Peyer's patch (tissue), 4 donors: ENCODE results near the gene ATL1. TPM values are rescaled to one million over a fixed set of nuclear protein-coding genes. Genes with fewer than 3 reads are reported as not detected.
"Not testable (repeated sequence)": the region's sequence is repeated elsewhere in the genome, so short reads cannot be mapped to it uniquely, and the experiment has no call there.

Source experiments
- DNase-seq, 3 donors: peaks; one replicate each; pipeline ENCODE4 v3.0.0-alpha.2; 2017 to 2019
- H3K27ac ChIP-seq, 4 donors: fragments of 200-600 bp; sonication (generic); one replicate each; pipeline ENCODE4 v1.5.1; 2016 to 2019
- H3K27me3 ChIP-seq, 2 donors: fragments of 200-600 bp; sonication (generic); one replicate each; pipeline ENCODE4 v1.5.1; 2019
- H3K36me3 ChIP-seq, 3 donors: fragments of 200-600 bp; sonication (generic); one replicate each; pipeline ENCODE4 v1.5.1; 2016 to 2019
- H3K4me1 ChIP-seq, 4 donors: fragments of 200-600 bp; sonication (generic); one replicate each; pipeline ENCODE4 v1.5.1; 2016 to 2019
- H3K4me3 ChIP-seq, 4 donors: fragments of 200-600 bp; sonication (generic); 1 replicate in 3 of 4; 2 replicates in 1 of 4; pipeline ENCODE4 v1.5.1; 2016 to 2019; ENCODE audit warnings: mild to moderate bottlenecking in 1 of 4
- H3K9me3 ChIP-seq, 4 donors: fragments of 200-600 bp; sonication (generic); one replicate each; pipeline ENCODE4 v1.5.1; 2016 to 2019; ENCODE audit warnings: mild to moderate bottlenecking in 1 of 4
- CTCF ChIP-seq, 6 experiments: fragments of 450-650 bp in 4 of 6; fragments of 200-600 bp in 2 of 6; sonication (generic) in 1 of 6; IDR thresholded peaks; one replicate each; pipeline ENCODE4 v1.5.1; 2017 to 2019; ENCODE audit warnings: antibody characterized with exemption in 6 of 6, mild to moderate bottlenecking in 3 of 6, moderate library complexity in 1 of 6
- POLR2A ChIP-seq, 2 donors: fragments of 450-650 bp; IDR thresholded peaks; one replicate each; pipeline ENCODE4 v1.5.1; 2017; ENCODE audit warnings: antibody characterized with exemption in 2 of 2, mild to moderate bottlenecking in 2 of 2, moderate library complexity in 2 of 2
- total RNA-seq, 4 donors: library from RNA; depleted of rRNA; stranded (reverse); fragments of >200 nt; gene quantifications; one replicate each; pipeline ENCODE4 v1.1.0, GENCODE V29; 2016

ATL1 gene
- total RNA-seq, 4 donors from 2014 or later = 6.6 to 9.5 (median 8.5) TPM

GRCh38 chr14:50658203-50658602, 98.3 kb downstream of the ATL1 start:
- Histone ChIP-seq H3K9me3 (no peaks in the 10 kb centered on the region), H3K27me3 (no peaks in the 10 kb centered on the region), H3K4me3 (no peak overlapping the region), H3K4me1 (no peaks in the 10 kb centered on the region), H3K36me3 (peaks cover 0 to 7% (median 0%) of the 10 kb centered on the region in 3 donors), H3K27ac (peak overlapping the region in 1 of 4 donors; percentile 36)
- DNase-seq = no peak
- TF ChIP-seq CTCF (IDR thresholded peaks at IDR 0.05) (no peak), POLR2A (IDR thresholded peaks at IDR 0.05) (no peak)

GRCh38 chr14:50659327-50659974, 99.5 kb downstream of the ATL1 start:
- no peaks in the 10 kb centered on the region for H3K4me1 ChIP-seq
- H3K27me3 ChIP-seq = no peaks in the 10 kb centered on the region
- no peaks in the 10 kb centered on the region for H3K9me3 ChIP-seq
- no peak for DNase-seq
- no peak for TF ChIP-seq CTCF (IDR thresholded peaks at IDR 0.05)
- no peak overlapping the region for H3K27ac ChIP-seq
- H3K4me3 ChIP-seq = no peak overlapping the region
- H3K36me3 ChIP-seq = peaks cover 0 to 8% (median 0%) of the 10 kb centered on the region in 3 donors

GRCh38 chr14:50664579-50664978, 104.6 kb downstream of the ATL1 start:
- not testable (repeated sequence) for H3K27me3 ChIP-seq, DNase-seq, H3K9me3 ChIP-seq, H3K4me3 ChIP-seq, H3K27ac ChIP-seq, H3K4me1 ChIP-seq
- H3K36me3 ChIP-seq = peaks cover 0 to 11% (median 0%) of the 10 kb centered on the region in 3 donors

GRCh38 chr14:50665300-50665699, 105.4 kb downstream of the ATL1 start:
- not testable (repeated sequence) for DNase-seq, H3K4me1 ChIP-seq

GRCh38 chr14:50666772-50667683, 107.1 kb downstream of the ATL1 start:
- H3K27ac ChIP-seq = peak overlapping the region; percentile 91 to 95 (median 92)
- H3K36me3 ChIP-seq = peaks cover 0 to 5% (median 0%) of the 10 kb centered on the region in 3 donors
- peaks cover 0 to 5% (median 0%) of the 10 kb centered on the region in 4 donors for H3K4me1 ChIP-seq
- H3K4me3 ChIP-seq = peak overlapping the region; percentile 69 to 86 (median 76)
- DNase-seq = peak in 2 of 3 donors; percentile 56 to 74
- no peak for TF ChIP-seq CTCF (IDR thresholded peaks at IDR 0.05)
- no peak for TF ChIP-seq POLR2A (IDR thresholded peaks at IDR 0.05)
- H3K9me3 ChIP-seq = no peaks in the 10 kb centered on the region
- no peaks in the 10 kb centered on the region for H3K27me3 ChIP-seq

More at GRCh38 chr14:50665300-50665699, 105.4 kb downstream of the ATL1 start:
- peaks cover 0 to 11% (median 0%) of the 10 kb centered on the region in 3 donors for H3K36me3 ChIP-seq
- H3K27me3 ChIP-seq, H3K4me3 ChIP-seq, H3K9me3 ChIP-seq, H3K27ac ChIP-seq: not testable (repeated sequence)

- peaks cover 0 to 5% (median 0%) of the 10 kb centered on the region in 4 donors for H3K4me1 ChIP-seq
- peak overlapping the region; percentile 69 to 86 (median 76) for H3K4me3 ChIP-seq
- H3K9me3 ChIP-seq = no peaks in the 10 kb centered on the region
- H3K36me3 ChIP-seq = peaks cover 0 to 5% (median 0%) of the 10 kb centered on the region in 3 donors
- peak overlapping the region; percentile 91 to 95 (median 92) for H3K27ac ChIP-seq
- DNase-seq = peak in 2 of 3 donors; percentile 52 to 74
- no peaks in the 10 kb centered on the region for H3K27me3 ChIP-seq
- TF ChIP-seq CTCF (IDR thresholded peaks at IDR 0.05) = no peak
- TF ChIP-seq POLR2A (IDR thresholded peaks at IDR 0.05) = no peak
Measured at GRCh38 chr14:50667684-50667995, 107.7 kb downstream of the ATL1 start.
